Upper lobe of left lung (tissue), 6 donors: ENCODE measurements around the gene PALLD. TPM values are rescaled to one million over a fixed set of nuclear protein-coding genes. Genes with fewer than 3 reads are reported as not detected.

Source experiments
- ATAC-seq, 2 donors: fragments of 200-7000 bp; cut with Tn5 transposase; one replicate each; pipeline ENCODE4 v1.9.1; 2022; ENCODE audit warnings: mild to moderate bottlenecking in 2 of 2, moderate library complexity in 2 of 2; ENCODE audit not compliant: low FRiP score in 2 of 2
- DNase-seq, 2 donors: peaks; one replicate each; pipeline ENCODE4 v3.0.0-alpha.2; 2019 to 2020
- H3K27ac ChIP-seq, 4 donors: fragments of 200-600 bp; sonication (generic); one replicate each; pipeline ENCODE4 v1.5.1; 2016 to 2019
- H3K27me3 ChIP-seq, 4 donors: fragments of 200-600 bp; sonication (generic); one replicate each; pipeline ENCODE4 v1.5.1; 2017 to 2019
- H3K36me3 ChIP-seq, 4 donors: fragments of 200-600 bp; sonication (generic); one replicate each; pipeline ENCODE4 v1.5.1; 2016 to 2019
- H3K4me1 ChIP-seq, 4 donors: fragments of 200-600 bp; sonication (generic); one replicate each; pipeline ENCODE4 v1.5.1; 2018 to 2019
- H3K4me3 ChIP-seq, 4 donors: fragments of 200-600 bp; sonication (generic); one replicate each; pipeline ENCODE4 v1.5.1; 2017 to 2019; ENCODE audit warnings: mild to moderate bottlenecking in 2 of 4, moderate library complexity in 1 of 4
- H3K9me3 ChIP-seq, 4 donors: fragments of 200-600 bp; sonication (generic); one replicate each; pipeline ENCODE4 v1.5.1; 2018 to 2019
- CTCF ChIP-seq, 6 experiments: fragments of 450-650 bp in 4 of 6; fragments of 200-600 bp in 2 of 6; sonication (generic) in 2 of 6; IDR thresholded peaks; one replicate each; pipeline ENCODE4 v1.5.1; 2016 to 2019; ENCODE audit warnings: antibody characterized with exemption in 6 of 6
- EP300 ChIP-seq, 4 donors: sonication (generic); formaldehyde crosslinking; IDR thresholded peaks; one replicate each; pipeline ENCODE4 v1.5.1; 2017; ENCODE audit warnings: antibody characterized with exemption in 4 of 4, control low read depth in 2 of 4
- POLR2A ChIP-seq, 4 donors: fragments of 450-650 bp; IDR thresholded peaks; one replicate each; pipeline ENCODE4 v1.5.1; 2016 to 2017; ENCODE audit warnings: antibody characterized with exemption in 4 of 4, mild to moderate bottlenecking in 2 of 4
- POLR2AphosphoS5 ChIP-seq, 2 donors: sonication (generic); formaldehyde crosslinking; IDR thresholded peaks; one replicate each; pipeline ENCODE4 v1.5.1; 2017; ENCODE audit warnings: antibody characterized with exemption in 2 of 2
- WGBS, 2 donors: methylation state at CpG; one replicate each; pipeline ENCODE4 v1.1.5; 2017 to 2018; 5-methylcytosine and 5-hydroxymethylcytosine counted together
- total RNA-seq, 6 donors: library from RNA; depleted of rRNA in 4 of 6; stranded (reverse); fragments of >200 nt in 4 of 6; gene quantifications; one replicate each; pipeline versions ENCODE4 v1.1.0 to v1.2.1, GENCODE V29; 2016 to 2021
- donor health status: DM: no; HTN: no; CAD: no; lungs with moderate emphysema.
- donor health status: DM: no; HTN: yes; CAD: no; lungs with severe emphysema.

The PALLD gene
- total RNA-seq, 6 donors from 2014 or later = 63.9 to 175 (median 134) TPM

GRCh38 chr4:168710353-168710946, 213.6 kb downstream of the PALLD start:
- ATAC-seq (peak in 1 of 2 donors; percentile 74), DNase-seq (no peak)
- no peaks in the 10 kb centered on the region for H3K27me3 ChIP-seq
- H3K4me1 ChIP-seq = peaks cover 0 to 8% (median 0%) of the 10 kb centered on the region in 4 donors
- H3K9me3 ChIP-seq = no peaks in the 10 kb centered on the region
- H3K4me3 ChIP-seq = no peak overlapping the region
- H3K36me3 ChIP-seq = no peaks in the 10 kb centered on the region
- H3K27ac ChIP-seq = no peak overlapping the region
- no peak for TF ChIP-seq POLR2A (IDR thresholded peaks at IDR 0.05)
- TF ChIP-seq CTCF (IDR thresholded peaks at IDR 0.05) = peak in 3 of 6 experiments; percentile 30 to 45 (median 44)
- WGBS, 2 donors = 49 to 51% methylated on average over 3 of the region's 3 CpGs

GRCh38 chr4:168711197-168712140, 214.6 kb downstream of the PALLD start:
- no peak for DNase-seq
- TF ChIP-seq POLR2A (IDR thresholded peaks at IDR 0.05) (no peak), POLR2AphosphoS5 (IDR thresholded peaks at IDR 0.05) (no peak)
- no peaks in the 10 kb centered on the region for H3K36me3 ChIP-seq
- H3K27me3 ChIP-seq = no peaks in the 10 kb centered on the region
- no peak overlapping the region for H3K4me3 ChIP-seq
- ATAC-seq = no peak
- H3K27ac ChIP-seq = peak overlapping the region; percentile 30 to 43 (median 34)
- 51 to 56% methylated on average over 11 of the region's 11 CpGs for WGBS, 2 donors
- H3K4me1 ChIP-seq = peaks cover 0 to 12% (median 3%) of the 10 kb centered on the region in 4 donors
- no peaks in the 10 kb centered on the region for H3K9me3 ChIP-seq

- Histone ChIP-seq H3K27me3 (no peaks in the 10 kb centered on the region), H3K4me1 (peaks cover 0 to 14% (median 6%) of the 10 kb centered on the region in 4 donors), H3K4me3 (no peak overlapping the region), H3K9me3 (no peaks in the 10 kb centered on the region), H3K36me3 (no peaks in the 10 kb centered on the region), H3K27ac (no peak overlapping the region)
- TF ChIP-seq POLR2A (IDR thresholded peaks at IDR 0.05) (no peak), CTCF (IDR thresholded peaks at IDR 0.05) (no peak), EP300 (IDR thresholded peaks at IDR 0.05) (no peak), POLR2AphosphoS5 (IDR thresholded peaks at IDR 0.05) (no peak)
- ATAC-seq (no peak), DNase-seq (no peak)
- 95 to 97% methylated on average over 4 of the region's 4 CpGs for WGBS, 2 donors
These were observed 215.6 kb downstream of the PALLD start for GRCh38 chr4:168712316-168712890.

- Histone ChIP-seq H3K36me3 (no peaks in the 10 kb centered on the region), H3K27me3 (no peaks in the 10 kb centered on the region), H3K27ac (no peak overlapping the region), H3K9me3 (no peaks in the 10 kb centered on the region), H3K4me3 (no peak overlapping the region), H3K4me1 (peaks cover 5 to 19% (median 7%) of the 10 kb centered on the region in 4 donors)
- WGBS, 2 donors = 91 to 93% methylated on average over 2 of the region's 2 CpGs
- TF ChIP-seq POLR2A (IDR thresholded peaks at IDR 0.05) (no peak), EP300 (IDR thresholded peaks at IDR 0.05) (no peak), CTCF (IDR thresholded peaks at IDR 0.05) (no peak), POLR2AphosphoS5 (IDR thresholded peaks at IDR 0.05) (no peak)
- DNase-seq (no peak), ATAC-seq (no peak)
These were observed 216.4 kb downstream of the PALLD start for GRCh38 chr4:168713253-168713652.

- ATAC-seq = no peak
These were observed 219.0 kb downstream of the PALLD start for GRCh38 chr4:168715896-168716295.

More at GRCh38 chr4:168715896-168716295, 219.0 kb downstream of the PALLD start:
- Histone ChIP-seq H3K4me1 (peaks cover 5 to 16% (median 7%) of the 10 kb centered on the region in 4 donors), H3K27me3 (no peaks in the 10 kb centered on the region), H3K27ac (peak overlapping the region; percentile 12 to 53 (median 43)), H3K4me3 (no peak overlapping the region), H3K36me3 (no peaks in the 10 kb centered on the region), H3K9me3 (no peaks in the 10 kb centered on the region)
- 82 to 83% methylated on average over 7 of the region's 7 CpGs for WGBS, 2 donors
- no peak for DNase-seq
- TF ChIP-seq POLR2AphosphoS5 (IDR thresholded peaks at IDR 0.05) = no peak
- TF ChIP-seq POLR2A (IDR thresholded peaks at IDR 0.05) = no peak
- no peak for TF ChIP-seq CTCF (IDR thresholded peaks at IDR 0.05)
- TF ChIP-seq EP300 (IDR thresholded peaks at IDR 0.05) = no peak
